ENCODE data around the gene JAK3.
"Not testable (repeated sequence)": the region's sequence is repeated elsewhere in the genome, so short reads cannot be mapped to it uniquely, and the experiment has no call there.

JAK3 gene

GRCh38 chr19:17777840-17778239, 69.9 kb downstream of the JAK3 start:
- not testable (repeated sequence) for DNase-seq (ENCODE audit: low spot score)

- peak; percentile 50 for DNase-seq (ENCODE audit: low spot score)
Observed at GRCh38 chr19:17775991-17776803, 71.6 kb downstream of the JAK3 start.

GRCh38 chr19:17775245-17775927, 72.4 kb downstream of the JAK3 start:
- DNase-seq (ENCODE audit: low spot score), result peak; percentile 63
